ES-I3 (cell line): ENCODE measurements around the gene CSDE1.

Source experiments
- H3K36me3 ChIP-seq: 2 replicates; pipeline ENCODE4 v1.6.1; 2013; ENCODE audit warnings: mild to moderate bottlenecking, low read length, control low read depth, moderate library complexity; ENCODE audit not compliant: insufficient read depth
- H3K4me1 ChIP-seq: 2 replicates; pipeline ENCODE4 v1.6.1; 2013; ENCODE audit warnings: mild to moderate bottlenecking, control low read depth, low read length; ENCODE audit not compliant: insufficient read depth
- H3K9ac ChIP-seq: 2 replicates; pipeline ENCODE4 v1.6.1; 2013; ENCODE audit warnings: low read depth, mild to moderate bottlenecking, low read length, moderate library complexity
- H3K9me3 ChIP-seq: 2 replicates; pipeline ENCODE4 v1.6.1; 2013; ENCODE audit warnings: mild to moderate bottlenecking, low read length, moderate library complexity; ENCODE audit not compliant: control insufficient read depth, insufficient read depth

Gene CSDE1

GRCh38 chr1:114701931-114702330 is 55.9 kb downstream of the CSDE1 start:
- H3K36me3 ChIP-seq = no peaks in the 10 kb centered on the region
- no peak overlapping the region for H3K9ac ChIP-seq
- H3K4me1 ChIP-seq = no peaks in the 10 kb centered on the region
- H3K9me3 ChIP-seq = no peaks in the 10 kb centered on the region

- H3K36me3 ChIP-seq = no peaks in the 10 kb centered on the region
- H3K9ac ChIP-seq = no peak overlapping the region
- no peaks in the 10 kb centered on the region for H3K9me3 ChIP-seq
- H3K4me1 ChIP-seq = no peaks in the 10 kb centered on the region
Measured at GRCh38 chr1:114700036-114700600, 57.7 kb downstream of the CSDE1 start.

- no peaks in the 10 kb centered on the region for H3K9me3 ChIP-seq
Measured at GRCh38 chr1:114696810-114697209, 61.0 kb downstream of the CSDE1 start.

GRCh38 chr1:114695430-114696058 is 62.2 kb downstream of the CSDE1 start, which contains the start of gene AMPD1:
Gene AMPD1 (minus strand): TSS chr1:114695546. CDS start chr1:114695471, 75 bp downstream.
- Histone ChIP-seq H3K9me3 (no peaks in the 10 kb centered on the region), H3K4me1 (no peaks in the 10 kb centered on the region), H3K9ac (no peak within 1 kb of the TSS), H3K36me3 (no peaks in the 10 kb centered on the region)

More at GRCh38 chr1:114696810-114697209, 61.0 kb downstream of the CSDE1 start:
- Histone ChIP-seq H3K36me3 (no peaks in the 10 kb centered on the region), H3K4me1 (no peaks in the 10 kb centered on the region), H3K9ac (no peak overlapping the region)

GRCh38 chr1:114694540-114695310 is 63.1 kb downstream of the CSDE1 start:
- no peak overlapping the region for H3K9ac ChIP-seq
- H3K9me3 ChIP-seq = no peaks in the 10 kb centered on the region
- H3K4me1 ChIP-seq = no peaks in the 10 kb centered on the region

GRCh38 chr1:114692947-114693346 is 64.8 kb downstream of the CSDE1 start:
- Histone ChIP-seq H3K9ac (no peak overlapping the region), H3K36me3 (no peaks in the 10 kb centered on the region), H3K4me1 (no peaks in the 10 kb centered on the region)

More at GRCh38 chr1:114694540-114695310, 63.1 kb downstream of the CSDE1 start:
- no peaks in the 10 kb centered on the region for H3K36me3 ChIP-seq

GRCh38 chr1:114691061-114691460 is 66.7 kb downstream of the CSDE1 start:
- Histone ChIP-seq H3K9ac (no peak overlapping the region), H3K9me3 (no peaks in the 10 kb centered on the region), H3K36me3 (no peaks in the 10 kb centered on the region), H3K4me1 (no peaks in the 10 kb centered on the region)

More at GRCh38 chr1:114692947-114693346, 64.8 kb downstream of the CSDE1 start:
- H3K9me3 ChIP-seq = no peaks in the 10 kb centered on the region

GRCh38 chr1:114690148-114690547 is 67.6 kb downstream of the CSDE1 start:
- H3K9me3 ChIP-seq = no peaks in the 10 kb centered on the region
- no peak overlapping the region for H3K9ac ChIP-seq
- no peaks in the 10 kb centered on the region for H3K4me1 ChIP-seq
- H3K36me3 ChIP-seq = no peaks in the 10 kb centered on the region

- Histone ChIP-seq H3K9ac (no peak overlapping the region), H3K4me1 (no peaks in the 10 kb centered on the region), H3K9me3 (no peaks in the 10 kb centered on the region), H3K36me3 (no peaks in the 10 kb centered on the region)
Measured at GRCh38 chr1:114688526-114688925, 69.3 kb downstream of the CSDE1 start.

GRCh38 chr1:114685851-114686250 is 71.9 kb downstream of the CSDE1 start:
- Histone ChIP-seq H3K4me1 (no peaks in the 10 kb centered on the region), H3K9ac (no peak overlapping the region), H3K9me3 (no peaks in the 10 kb centered on the region), H3K36me3 (no peaks in the 10 kb centered on the region)

- H3K4me1 ChIP-seq = no peaks in the 10 kb centered on the region
- no peaks in the 10 kb centered on the region for H3K36me3 ChIP-seq
- no peaks in the 10 kb centered on the region for H3K9me3 ChIP-seq
- no peak overlapping the region for H3K9ac ChIP-seq
Measured at GRCh38 chr1:114677691-114678090, 80.1 kb downstream of the CSDE1 start.

GRCh38 chr1:114676115-114676514 is 81.7 kb downstream of the CSDE1 start:
- no peak overlapping the region for H3K9ac ChIP-seq
- no peaks in the 10 kb centered on the region for H3K4me1 ChIP-seq
- H3K9me3 ChIP-seq = no peaks in the 10 kb centered on the region
- no peaks in the 10 kb centered on the region for H3K36me3 ChIP-seq

GRCh38 chr1:114671939-114672275 is 85.9 kb downstream of the CSDE1 start:
- Histone ChIP-seq H3K36me3 (no peaks in the 10 kb centered on the region), H3K9ac (no peak overlapping the region), H3K4me1 (no peaks in the 10 kb centered on the region), H3K9me3 (no peaks in the 10 kb centered on the region)

- Histone ChIP-seq H3K9me3 (no peaks in the 10 kb centered on the region), H3K9ac (no peak overlapping the region), H3K4me1 (no peaks in the 10 kb centered on the region)
Measured at GRCh38 chr1:114671011-114671938, 86.5 kb downstream of the CSDE1 start.

More at GRCh38 chr1:114671011-114671938, 86.5 kb downstream of the CSDE1 start:
- H3K36me3 ChIP-seq = no peaks in the 10 kb centered on the region
